ENCODE results near the gene UBE2L5.

Gene UBE2L5

GRCh38 chr13:30477346-30478195, 55.3 kb downstream of the UBE2L5 start:
- DNase-seq = no peak

Measured in T1000 (cell line).